ENCODE data around the gene GALNTL6.

GRCh38 chr4:171812665-171813525 is at the start of gene GALNTL6:
- TF ChIP-seq EZH2 (IDR thresholded peaks at IDR 0.05; ENCODE audit: borderline replicate concordance, insufficient read depth, low read length, poor library complexity, severe bottlenecking), result no peak
- TF ChIP-seq, protein P1, sequence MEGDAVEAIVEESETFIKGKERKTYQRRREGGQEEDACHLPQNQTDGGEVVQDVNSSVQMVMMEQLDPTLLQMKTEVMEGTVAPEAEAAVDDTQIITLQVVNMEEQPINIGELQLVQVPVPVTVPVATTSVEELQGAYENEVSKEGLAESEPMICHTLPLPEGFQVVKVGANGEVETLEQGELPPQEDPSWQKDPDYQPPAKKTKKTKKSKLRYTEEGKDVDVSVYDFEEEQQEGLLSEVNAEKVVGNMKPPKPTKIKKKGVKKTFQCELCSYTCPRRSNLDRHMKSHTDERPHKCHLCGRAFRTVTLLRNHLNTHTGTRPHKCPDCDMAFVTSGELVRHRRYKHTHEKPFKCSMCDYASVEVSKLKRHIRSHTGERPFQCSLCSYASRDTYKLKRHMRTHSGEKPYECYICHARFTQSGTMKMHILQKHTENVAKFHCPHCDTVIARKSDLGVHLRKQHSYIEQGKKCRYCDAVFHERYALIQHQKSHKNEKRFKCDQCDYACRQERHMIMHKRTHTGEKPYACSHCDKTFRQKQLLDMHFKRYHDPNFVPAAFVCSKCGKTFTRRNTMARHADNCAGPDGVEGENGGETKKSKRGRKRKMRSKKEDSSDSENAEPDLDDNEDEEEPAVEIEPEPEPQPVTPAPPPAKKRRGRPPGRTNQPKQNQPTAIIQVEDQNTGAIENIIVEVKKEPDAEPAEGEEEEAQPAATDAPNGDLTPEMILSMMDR (IDR thresholded peaks at IDR 0.05; ENCODE audit: poor library complexity, severe bottlenecking), result no peak
- peak; percentile 26 for TF ChIP-seq RAD21 (conservative IDR thresholded peaks at IDR 0.05)
- TF ChIP-seq EP300 (conservative IDR thresholded peaks at IDR 0.05; ENCODE audit: poor library complexity, severe bottlenecking), result no peak
- no peak for TF ChIP-seq POLR2AphosphoS5 (IDR thresholded peaks at IDR 0.05)
- TF ChIP-seq, protein P2, sequence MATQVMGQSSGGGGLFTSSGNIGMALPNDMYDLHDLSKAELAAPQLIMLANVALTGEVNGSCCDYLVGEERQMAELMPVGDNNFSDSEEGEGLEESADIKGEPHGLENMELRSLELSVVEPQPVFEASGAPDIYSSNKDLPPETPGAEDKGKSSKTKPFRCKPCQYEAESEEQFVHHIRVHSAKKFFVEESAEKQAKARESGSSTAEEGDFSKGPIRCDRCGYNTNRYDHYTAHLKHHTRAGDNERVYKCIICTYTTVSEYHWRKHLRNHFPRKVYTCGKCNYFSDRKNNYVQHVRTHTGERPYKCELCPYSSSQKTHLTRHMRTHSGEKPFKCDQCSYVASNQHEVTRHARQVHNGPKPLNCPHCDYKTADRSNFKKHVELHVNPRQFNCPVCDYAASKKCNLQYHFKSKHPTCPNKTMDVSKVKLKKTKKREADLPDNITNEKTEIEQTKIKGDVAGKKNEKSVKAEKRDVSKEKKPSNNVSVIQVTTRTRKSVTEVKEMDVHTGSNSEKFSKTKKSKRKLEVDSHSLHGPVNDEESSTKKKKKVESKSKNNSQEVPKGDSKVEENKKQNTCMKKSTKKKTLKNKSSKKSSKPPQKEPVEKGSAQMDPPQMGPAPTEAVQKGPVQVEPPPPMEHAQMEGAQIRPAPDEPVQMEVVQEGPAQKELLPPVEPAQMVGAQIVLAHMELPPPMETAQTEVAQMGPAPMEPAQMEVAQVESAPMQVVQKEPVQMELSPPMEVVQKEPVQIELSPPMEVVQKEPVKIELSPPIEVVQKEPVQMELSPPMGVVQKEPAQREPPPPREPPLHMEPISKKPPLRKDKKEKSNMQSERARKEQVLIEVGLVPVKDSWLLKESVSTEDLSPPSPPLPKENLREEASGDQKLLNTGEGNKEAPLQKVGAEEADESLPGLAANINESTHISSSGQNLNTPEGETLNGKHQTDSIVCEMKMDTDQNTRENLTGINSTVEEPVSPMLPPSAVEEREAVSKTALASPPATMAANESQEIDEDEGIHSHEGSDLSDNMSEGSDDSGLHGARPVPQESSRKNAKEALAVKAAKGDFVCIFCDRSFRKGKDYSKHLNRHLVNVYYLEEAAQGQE (IDR thresholded peaks at IDR 0.05; ENCODE audit: borderline replicate concordance), result peak; percentile 52
- peak; percentile 9 for TF ChIP-seq SMC3 (conservative IDR thresholded peaks at IDR 0.05; ENCODE audit: poor library complexity)
